GM10248 (cell line): ENCODE measurements around the gene CFAP69.

ENCODE experiments used
- CTCF ChIA-PET: fragments of 300-600 bp; sonication (Branson Sonifier 250); formaldehyde crosslinking; extraction: SDS; loops from one replicate; lab custom pipeline; 2021; ENCODE audit warnings: antibody characterized with exemption; lab: Yijun Ruan, JAX
- POLR2A ChIA-PET: fragments of 350-650 bp; sonication (Branson Sonifier 250); formaldehyde crosslinking; extraction: SDS; loops from one replicate; lab custom pipeline; 2020; ENCODE audit warnings: antibody characterized with exemption; lab: Yijun Ruan, JAX
- DNase-seq: peaks from one replicate; pipeline ENCODE4 v3.0.0; 2012; ENCODE audit errors: extremely low spot score
- TF ChIP-seq, protein P1 (sequence below): IDR thresholded peaks from 2 replicates; pipeline ENCODE4 v1.5.1; 2012; ENCODE audit warnings: mild to moderate bottlenecking, low read depth; ENCODE audit errors: extremely low read depth, missing control alignments, control extremely low read depth

Gene CFAP69

DNA sequence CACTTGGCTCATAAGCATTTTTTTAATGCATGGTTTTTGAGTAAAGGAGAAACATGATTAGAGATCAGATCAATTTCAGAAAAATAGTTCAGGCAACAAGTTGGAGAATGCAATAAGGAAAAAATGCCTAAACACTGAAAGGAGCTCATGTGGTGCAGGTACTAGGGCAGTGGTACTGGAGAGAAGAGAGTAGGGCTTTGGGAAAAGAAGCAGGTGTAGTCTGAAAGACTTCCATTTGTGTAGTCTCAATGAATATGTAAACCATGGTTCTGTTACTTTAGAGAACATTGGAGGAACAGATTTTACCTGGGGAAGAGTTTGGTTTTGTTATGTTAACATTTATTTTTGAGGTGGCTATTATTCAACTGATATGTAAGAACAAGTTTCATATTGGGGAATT, 107.0 kb downstream of the CFAP69 start:
- ChIA-PET POLR2A (no interaction called here), CTCF (interaction anchor here (1.8 to 2.1 kb wide), 2 partner anchors 12 to 137 kb away, joined by 4 to 7 read pairs; no protein-coding TSS in a partner anchor)
- DNase-seq = no peak
- TF ChIP-seq, protein P1, sequence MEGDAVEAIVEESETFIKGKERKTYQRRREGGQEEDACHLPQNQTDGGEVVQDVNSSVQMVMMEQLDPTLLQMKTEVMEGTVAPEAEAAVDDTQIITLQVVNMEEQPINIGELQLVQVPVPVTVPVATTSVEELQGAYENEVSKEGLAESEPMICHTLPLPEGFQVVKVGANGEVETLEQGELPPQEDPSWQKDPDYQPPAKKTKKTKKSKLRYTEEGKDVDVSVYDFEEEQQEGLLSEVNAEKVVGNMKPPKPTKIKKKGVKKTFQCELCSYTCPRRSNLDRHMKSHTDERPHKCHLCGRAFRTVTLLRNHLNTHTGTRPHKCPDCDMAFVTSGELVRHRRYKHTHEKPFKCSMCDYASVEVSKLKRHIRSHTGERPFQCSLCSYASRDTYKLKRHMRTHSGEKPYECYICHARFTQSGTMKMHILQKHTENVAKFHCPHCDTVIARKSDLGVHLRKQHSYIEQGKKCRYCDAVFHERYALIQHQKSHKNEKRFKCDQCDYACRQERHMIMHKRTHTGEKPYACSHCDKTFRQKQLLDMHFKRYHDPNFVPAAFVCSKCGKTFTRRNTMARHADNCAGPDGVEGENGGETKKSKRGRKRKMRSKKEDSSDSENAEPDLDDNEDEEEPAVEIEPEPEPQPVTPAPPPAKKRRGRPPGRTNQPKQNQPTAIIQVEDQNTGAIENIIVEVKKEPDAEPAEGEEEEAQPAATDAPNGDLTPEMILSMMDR = no peak
